IMR-90 (cell line): ENCODE measurements around the gene MAVS. TPM values are rescaled to one million over a fixed set of nuclear protein-coding genes. Genes with fewer than 3 reads are reported as not detected.

ENCODE experiments used
- ATAC-seq: fragments of 200-7000 bp; cut with Tn5 transposase; 2 replicates; pipeline ENCODE4 v1.9.1; 2020; ENCODE audit warnings: low read depth, mild to moderate bottlenecking, moderate library complexity
- BruUV-seq: library from RNA; stranded (reverse); fragments of 400-500 nt; replicated peaks from 2 replicates; lab custom pipeline; 2021; lab: Mats Ljungman, UMichigan
- CTCF ChIA-PET: fragments of 300-600 bp; formaldehyde crosslinking; extraction: SDS; loops from one replicate; lab custom pipeline; 2021; ENCODE audit warnings: antibody characterized with exemption; lab: Yijun Ruan, JAX
- POLR2A ChIA-PET: fragments of 300-600 bp; sonication (Branson Sonifier 250); formaldehyde crosslinking; loops from one replicate; lab custom pipeline; 2022; ENCODE audit warnings: antibody characterized with exemption; ENCODE audit not compliant: unreplicated experiment; lab: Charles Lee
- DNase-seq: peaks from one replicate; pipeline ENCODE4 v3.0.0; 2013
- H2AFZ ChIP-seq: replicated peaks from 2 replicates; pipeline ENCODE3; 2013; ENCODE audit warnings: low read length, mild to moderate bottlenecking; ENCODE audit not compliant: poor library complexity
- H2AK5ac ChIP-seq: 2 replicates; pipeline ENCODE4 v1.6.1; 2013; ENCODE audit warnings: low read depth, low read length, inconsistent platforms
- H2AK9ac ChIP-seq: replicated peaks from 2 replicates; pipeline ENCODE3; 2013; ENCODE audit warnings: mild to moderate bottlenecking, low read depth, low read length, moderate library complexity; ENCODE audit not compliant: poor library complexity
- H2BK120ac ChIP-seq: 2 replicates; pipeline ENCODE4 v1.6.1; 2013; ENCODE audit warnings: low read depth, low read length, inconsistent platforms
- H2BK15ac ChIP-seq: 3 replicates; pipeline ENCODE4 v1.6.1; 2013; ENCODE audit warnings: low read depth, low read length, inconsistent platforms
- H2BK20ac ChIP-seq: 2 replicates; pipeline ENCODE4 v1.6.1; 2013; ENCODE audit warnings: low read depth, mild to moderate bottlenecking, inconsistent platforms, low read length, moderate library complexity
- H2BK5ac ChIP-seq: 2 replicates; pipeline ENCODE4 v1.6.1; 2013; ENCODE audit warnings: mild to moderate bottlenecking, low read depth, low read length, inconsistent platforms; ENCODE audit not compliant: poor library complexity, severe bottlenecking
- H3K14ac ChIP-seq: replicated peaks from 2 replicates; pipeline ENCODE4 v1.6.1; 2013; ENCODE audit warnings: low read depth, low read length, inconsistent platforms
- H3K18ac ChIP-seq: 2 replicates; pipeline ENCODE4 v1.6.1; 2013; ENCODE audit warnings: low read depth, low read length, control low read depth
- H3K23ac ChIP-seq: 2 replicates; pipeline ENCODE4 v1.6.1; 2013; ENCODE audit warnings: low read depth, low read length, inconsistent platforms
- H3K27ac ChIP-seq: 2 replicates; pipeline ENCODE4 v1.5.1; 2013; ENCODE audit warnings: mild to moderate bottlenecking, control low read depth, low read length; ENCODE audit not compliant: insufficient read depth
- H3K27me3 ChIP-seq: 2 replicates; pipeline ENCODE4 v1.6.1; 2013; ENCODE audit warnings: low read length; ENCODE audit not compliant: control insufficient read depth, insufficient read depth
- H3K36me3 ChIP-seq: 2 replicates; pipeline ENCODE4 v1.6.1; 2013; ENCODE audit warnings: low read length, mixed read lengths; ENCODE audit not compliant: control insufficient read depth, insufficient read depth
- H3K4ac ChIP-seq: 2 replicates; pipeline ENCODE4 v1.6.1; 2013; ENCODE audit warnings: low read depth, low read length, inconsistent platforms
- H3K4me1 ChIP-seq: 2 replicates; pipeline ENCODE4 v1.6.1; 2013; ENCODE audit warnings: low read length, mixed read lengths; ENCODE audit not compliant: control insufficient read depth, insufficient read depth
- H3K4me2 ChIP-seq: 2 replicates; pipeline ENCODE4 v1.6.1; 2013; ENCODE audit warnings: low read depth, mild to moderate bottlenecking, control low read depth, low read length, moderate library complexity
- H3K4me3 ChIP-seq: 2 replicates; pipeline ENCODE4 v1.5.1; 2013; ENCODE audit warnings: low read depth, mild to moderate bottlenecking, control low read depth, low read length, moderate library complexity; ENCODE audit not compliant: insufficient read depth
- H3K56ac ChIP-seq: 2 replicates; pipeline ENCODE4 v1.6.1; 2013; ENCODE audit warnings: low read length, inconsistent platforms; ENCODE audit not compliant: insufficient read depth; ENCODE audit errors: extremely low read depth
- H3K79me1 ChIP-seq, 2 experiments: 2 replicates each; pipeline ENCODE4 v1.6.1; 2013; ENCODE audit warnings: low read length in 2 of 2, inconsistent platforms in 1 of 2, low read depth in 1 of 2
- H3K9ac ChIP-seq: 2 replicates; pipeline ENCODE4 v1.6.1; 2013; ENCODE audit warnings: low read depth, low read length, control low read depth
- H3K9me1 ChIP-seq: 2 replicates; pipeline ENCODE4 v1.6.1; 2013; ENCODE audit warnings: low read length, inconsistent platforms; ENCODE audit not compliant: insufficient read depth
- H3K9me3 ChIP-seq: 2 replicates; pipeline ENCODE4 v1.6.1; 2013; ENCODE audit warnings: low read length; ENCODE audit not compliant: control insufficient read depth, insufficient read depth
- H4K20me1 ChIP-seq: 2 replicates; pipeline ENCODE4 v1.6.1; 2013; ENCODE audit warnings: low read length, inconsistent platforms; ENCODE audit not compliant: insufficient read depth
- H4K5ac ChIP-seq: 2 replicates; pipeline ENCODE4 v1.6.1; 2013; ENCODE audit warnings: mild to moderate bottlenecking, low read depth, low read length, control low read depth
- H4K8ac ChIP-seq, 2 experiments: 2 replicates each; pipeline ENCODE4 v1.6.1; 2013; ENCODE audit warnings: low read depth in 2 of 2, low read length in 2 of 2, control low read depth in 1 of 2, inconsistent platforms in 1 of 2
- H4K91ac ChIP-seq: 2 replicates; pipeline ENCODE4 v1.6.1; 2013; ENCODE audit warnings: low read depth, low read length, inconsistent platforms; ENCODE audit not compliant: insufficient read depth
- CEBPB ChIP-seq: IDR thresholded peaks from 2 replicates; pipeline ENCODE4 v1.6.1; 2012; ENCODE audit warnings: low read depth, low read length, improper control_type of control experiment
- MAZ ChIP-seq: IDR thresholded peaks from 2 replicates; pipeline ENCODE4 v1.6.1; 2012; ENCODE audit warnings: low read depth, mild to moderate bottlenecking, low read length, improper control_type of control experiment, moderate library complexity, borderline replicate concordance
- WGBS, 2 experiments: methylation state at CpG; one replicate each; pipeline versions ENCODE4 v1.1.5 to v1.1.7; 2013; ENCODE audit warnings: missing lambda C conversion rate in 2 of 2; ENCODE audit not compliant: insufficient read length in 1 of 2; ENCODE audit errors: extremely low coverage in 2 of 2; 5-methylcytosine and 5-hydroxymethylcytosine counted together
- dilution Hi-C: fragments of 300-500 bp; cut with HindIII; formaldehyde crosslinking; loops from one replicate; pipeline ENCODE4 v1.14.3; 2018; ENCODE audit warnings: low sequenced_read_pairs; ENCODE audit not compliant: unreplicated experiment
- in situ Hi-C: fragments of 300-500 bp; cut with MboI; formaldehyde crosslinking; loops from 3 replicates; pipeline ENCODE4 v1.14.3; 2019; ENCODE audit warnings: low sequenced_read_pairs, inconsistent platforms, mixed read lengths
- intact Hi-C: fragments of 100-400 bp; cut with micrococcal nuclease; formaldehyde crosslinking; loops from 2 replicates; pipeline ENCODE4 v1.10.0; 2022
- polyA plus RNA-seq, 3 experiments: library from polyadenylated mRNA; depleted of rRNA; stranded (reverse); fragments of >200 nt; gene quantifications; 2 replicates each; pipeline ENCODE4 v1.2.3, GENCODE V29; 2012; ENCODE audit warnings: low replicate concordance in 1 of 3
- total RNA-seq: library from RNA; depleted of rRNA; stranded (reverse); fragments of >200 nt; gene quantifications from 2 replicates; pipeline ENCODE4 v1.2.3, GENCODE V29; 2012

MAVS gene
- total and polyA plus RNA-seq, 2 of the 4 experiments (the other 2 are of a cell fraction): 10.4 to 15.6 TPM

- Histone ChIP-seq H4K20me1 (peaks cover 9% of the 10 kb centered on the region; the same call in 1 of the 2 replicates), H3K4me1 (no peaks in the 10 kb centered on the region), H3K23ac (no peak overlapping the region), H3K36me3 (peaks cover 44% of the 10 kb centered on the region), H3K18ac (no peak overlapping the region), H2BK20ac (no peak overlapping the region), H3K9me1 (peaks cover 24% of the 10 kb centered on the region), H4K8ac (no peak overlapping the region), H2BK15ac (no peak overlapping the region), H3K27me3 (no peaks in the 10 kb centered on the region), H3K4me3 (no peak overlapping the region), H3K56ac (no peak overlapping the region), H3K79me1 (peaks cover 25 to 65% of the 10 kb centered on the region in 2 experiments), H2AK9ac (no peak overlapping the region), H4K91ac (no peak overlapping the region), H3K4me2 (no peak overlapping the region), H3K9ac (no peak overlapping the region), H3K9me3 (no peaks in the 10 kb centered on the region), H2AK5ac (no peak overlapping the region), H2BK5ac (no peak overlapping the region), H3K27ac (no peak overlapping the region), H2BK120ac (no peak overlapping the region), H4K5ac (no peak overlapping the region), H3K14ac (no peak overlapping the region), H3K4ac (no peak overlapping the region), H2AFZ (no peak overlapping the region)
- BruUV-seq: no TSS peak
- POLR2A ChIA-PET: no interaction called here
- in situ Hi-C loops: no loop called here
- DNase-seq (no peak), ATAC-seq (0 out of 2 replicates have a peak, but pooled peaks have one; percentile 5)
- CTCF ChIA-PET: no interaction called here
- WGBS, 2 experiments: no CpG with 5 or more reads among the region's 4 CpGs
- no peak for TF ChIP-seq MAZ
- TF ChIP-seq CEBPB: 0 out of 2 replicates have a peak, but pooled peaks have one; percentile 12
- intact Hi-C loops: no loop called here
- dilution Hi-C loops: no loop called here
These were observed 25.1 kb downstream of the MAVS start for GRCh38 chr20:3871550-3872265.
